A549 (cell line): ENCODE results near the gene SYCN. TPM values are rescaled to one million over a fixed set of nuclear protein-coding genes. Genes with fewer than 3 reads are reported as not detected.

Experiments
- ATAC-seq, 2 experiments: fragments of 200-7000 bp in 1 of 2; fragments of >200 bp in 1 of 2; cut with Nextera tagmentation in 1 of 2; cut with Tn5 transposase in 1 of 2; 3 replicates each; pipeline versions ENCODE4 v1.8.0 to v1.9.1; 2018 to 2020; ENCODE audit warnings: mild to moderate bottlenecking in 1 of 2, moderate library complexity in 1 of 2
- CTCF ChIA-PET: fragments of 300-600 bp; sonication (Branson Sonifier 250); formaldehyde crosslinking; extraction: SDS; loops from one replicate; lab custom pipeline; 2021; ENCODE audit warnings: antibody characterized with exemption, inconsistent platforms; lab: Yijun Ruan, JAX
- POLR2A ChIA-PET: fragments of 350-600 bp; formaldehyde crosslinking; extraction: SDS; loops from one replicate; lab custom pipeline; 2021; ENCODE audit warnings: antibody characterized with exemption, inconsistent platforms; lab: Yijun Ruan, JAX
- DNase-seq, 2 experiments: peaks; one replicate each; pipeline versions ENCODE4 v3.0.0 to v3.0.0-alpha.2; 2011 to 2016; ENCODE audit warnings: low read depth in 1 of 2, low spot score in 1 of 2
- FAIRE-seq: peaks from 2 replicates; lab custom pipeline; 2011; peaks lifted over from hg19 to GRCh38; lab: Jason Lieb, UNC
- H3K27ac ChIP-seq, 2 experiments: fragments of >200 bp; sonication (Bioruptor Twin); formaldehyde crosslinking; 3 replicates each; pipeline ENCODE4 v1.5.1; 2016 to 2017
- H3K4me1 ChIP-seq: fragments of >200 bp; sonication (Bioruptor Twin); formaldehyde crosslinking; 3 replicates; pipeline ENCODE4 v1.6.1; 2016
- H3K4me2 ChIP-seq: fragments of >200 bp; sonication (Bioruptor Twin); formaldehyde crosslinking; 3 replicates; pipeline ENCODE4 v1.6.1; 2016
- H3K4me3 ChIP-seq: fragments of >200 bp; sonication (Bioruptor Twin); formaldehyde crosslinking; 3 replicates; pipeline ENCODE4 v1.5.1; 2016
- H3K9me3 ChIP-seq: fragments of >200 bp; sonication (Bioruptor Twin); formaldehyde crosslinking; 3 replicates; pipeline ENCODE4 v1.6.1; 2016
- CHD2 ChIP-seq: fragments of 150-350 bp; IDR thresholded peaks from 2 replicates; pipeline ENCODE4 v1.6.1; 2014; ENCODE audit warnings: low read length; ENCODE audit not compliant: partially characterized antibody
- CHD4 ChIP-seq: fragments of 200-600 bp; sonication (generic); IDR thresholded peaks from 2 replicates; pipeline ENCODE4 v1.6.1; 2016; ENCODE audit warnings: antibody characterized with exemption, mild to moderate bottlenecking, borderline replicate concordance
- EHF ChIP-seq: fragments of 250-450 bp; sonication (Bioruptor Pico); IDR thresholded peaks from 2 replicates; pipeline ENCODE4 v1.5.0; 2020; ENCODE audit warnings: mild to moderate bottlenecking
- EHMT2 ChIP-seq: fragments of 200-600 bp; sonication (generic); IDR thresholded peaks from 2 replicates; pipeline ENCODE4 v1.6.1; 2016; ENCODE audit warnings: antibody characterized with exemption, low read depth, mild to moderate bottlenecking, moderate library complexity
- ESRRA ChIP-seq: fragments of 150-350 bp; IDR thresholded peaks from 2 replicates; pipeline ENCODE4 v1.6.1; 2014; ENCODE audit warnings: mild to moderate bottlenecking, low read length, borderline replicate concordance
- FOXS1 ChIP-seq: fragments of 250-450 bp; sonication (Bioruptor Pico); IDR thresholded peaks from 2 replicates; pipeline ENCODE4 v1.5.0; 2020; ENCODE audit warnings: mild to moderate bottlenecking, moderate library complexity
- HDAC2 ChIP-seq: fragments of 200-600 bp; sonication (generic); IDR thresholded peaks from 2 replicates; pipeline ENCODE4 v1.6.1; 2016
- HEYL ChIP-seq: fragments of 250-450 bp; sonication (Bioruptor Pico); IDR thresholded peaks from 2 replicates; pipeline ENCODE4 v1.8.0; 2021; ENCODE audit warnings: mild to moderate bottlenecking, moderate library complexity
- HOXA7 ChIP-seq: fragments of 250-450 bp; sonication (Bioruptor Pico); IDR thresholded peaks from 2 replicates; pipeline ENCODE4 v1.5.0; 2020; ENCODE audit warnings: mild to moderate bottlenecking, moderate library complexity
- JUN ChIP-seq, 2 experiments: fragments of >200 bp; sonication (Bioruptor Twin); formaldehyde crosslinking; IDR thresholded peaks; 2 replicates in 1 of 2; 3 replicates in 1 of 2; pipeline ENCODE4 v1.6.1; 2016 to 2017
- MAZ ChIP-seq: fragments of 150-350 bp; IDR thresholded peaks from 2 replicates; pipeline ENCODE4 v1.6.1; 2014; ENCODE audit warnings: antibody characterized with exemption, low read depth, low read length, borderline replicate concordance
- POLR2AphosphoS2 ChIP-seq: conservative IDR thresholded peaks from 2 replicates; pipeline ENCODE4 v1.6.1; 2012; ENCODE audit warnings: low read length, improper control_type of control experiment, inconsistent platforms
- RNF2 ChIP-seq: fragments of 200-600 bp; sonication (generic); IDR thresholded peaks from 2 replicates; pipeline ENCODE4 v1.6.1; 2016; ENCODE audit warnings: low read depth, mild to moderate bottlenecking, antibody characterized with exemption, moderate library complexity, borderline replicate concordance
- SMC3 ChIP-seq: fragments of >200 bp; sonication (Bioruptor Twin); formaldehyde crosslinking; IDR thresholded peaks from 3 replicates; pipeline ENCODE4 v1.6.1; 2018; ENCODE audit warnings: inconsistent platforms
- TP53 ChIP-seq: fragments of 250-450 bp; sonication (Bioruptor Pico); IDR thresholded peaks from 2 replicates; pipeline ENCODE4 v1.5.0; 2021; ENCODE audit warnings: mild to moderate bottlenecking, moderate library complexity
- ZC3H11A ChIP-seq: fragments of 450-650 bp; IDR thresholded peaks from 2 replicates; pipeline ENCODE4 v1.6.1; 2014; ENCODE audit warnings: antibody characterized with exemption, mild to moderate bottlenecking
- ZSCAN20 ChIP-seq: fragments of 250-450 bp; sonication (Bioruptor Pico); IDR thresholded peaks from 2 replicates; pipeline ENCODE4 v1.8.0; 2022; ENCODE audit warnings: mild to moderate bottlenecking, moderate library complexity
- WGBS: methylation state at CpG from one replicate; pipeline ENCODE4 v1.1.6; 2017; ENCODE audit errors: missing lambda C conversion rate; 5-methylcytosine and 5-hydroxymethylcytosine counted together
- polyA plus RNA-seq, 4 experiments: library from polyadenylated mRNA; depleted of rRNA in 3 of 4; stranded (reverse); fragments of >200 nt; fragmentation: RNase III in 1 of 4; extraction: RNeasy Plus Mini Kit Qiagen cat#74134 plus additional on column Dnase treatment in 1 of 4; gene quantifications; 2 replicates in 3 of 4; 3 replicates in 1 of 4; pipeline ENCODE4 v1.2.3, GENCODE V29; 2011 to 2017
- TF ChIP-seq, protein P1 (sequence below): IDR thresholded peaks from 2 replicates; pipeline ENCODE4 v1.6.1; 2012
- TF ChIP-seq, protein P2 (sequence below): fragments of >200 bp; sonication (Bioruptor Twin); formaldehyde crosslinking; IDR thresholded peaks from 3 replicates; pipeline ENCODE4 v1.6.1; 2016
- TF ChIP-seq, protein P3 (sequence below): fragments of 150-350 bp; IDR thresholded peaks from 2 replicates; pipeline ENCODE4 v1.6.1; 2014; ENCODE audit warnings: low read depth, mild to moderate bottlenecking, low read length
- TF ChIP-seq, protein P4 (sequence below): IDR thresholded peaks from 2 replicates; pipeline ENCODE4 v1.6.1; 2012; ENCODE audit warnings: low read depth, borderline replicate concordance

The SYCN gene
- polyA plus RNA-seq, 2 of the 4 experiments (the other 2 are of a cell fraction), result not detected

DNA sequence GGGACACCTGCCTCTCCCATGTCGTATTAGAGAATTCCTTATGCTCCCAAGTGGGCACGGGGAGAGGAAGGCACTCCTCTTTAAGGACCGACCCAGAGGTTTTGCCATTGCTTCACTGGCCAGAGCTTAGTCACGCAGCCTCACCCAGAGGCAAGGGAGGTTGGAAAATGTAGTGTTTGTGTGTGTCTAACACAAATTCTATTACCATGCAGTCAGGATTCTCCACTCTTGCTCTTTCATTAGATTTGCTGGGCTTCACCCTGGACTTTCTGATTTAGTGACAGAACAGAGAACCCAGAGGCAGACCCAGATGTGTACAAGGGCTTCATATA, 21.9 kb downstream of the SYCN start:
- peak overlapping the region in 1 of 2 experiments; percentile 9; a peak in 2 of 6 replicates for H3K27ac ChIP-seq
- H3K4me2 ChIP-seq, result no peak overlapping the region
- H3K9me3 ChIP-seq, result no peaks in the 10 kb centered on the region
- 71% methylated on average over 4 of the region's 4 CpGs for WGBS
- no peak overlapping the region for H3K4me3 ChIP-seq
- H3K4me1 ChIP-seq, result no peaks in the 10 kb centered on the region
- peak; percentile 6 to 20; a peak in 4 of 6 replicates for ATAC-seq
- no peak for DNase-seq
- POLR2A ChIA-PET, result no interaction called here
- TF ChIP-seq POLR2AphosphoS2 (0 out of 2 replicates have a peak, but pooled peaks have one; percentile 18), RNF2 (no peak), EHF (no peak)
- TF ChIP-seq, protein P1, sequence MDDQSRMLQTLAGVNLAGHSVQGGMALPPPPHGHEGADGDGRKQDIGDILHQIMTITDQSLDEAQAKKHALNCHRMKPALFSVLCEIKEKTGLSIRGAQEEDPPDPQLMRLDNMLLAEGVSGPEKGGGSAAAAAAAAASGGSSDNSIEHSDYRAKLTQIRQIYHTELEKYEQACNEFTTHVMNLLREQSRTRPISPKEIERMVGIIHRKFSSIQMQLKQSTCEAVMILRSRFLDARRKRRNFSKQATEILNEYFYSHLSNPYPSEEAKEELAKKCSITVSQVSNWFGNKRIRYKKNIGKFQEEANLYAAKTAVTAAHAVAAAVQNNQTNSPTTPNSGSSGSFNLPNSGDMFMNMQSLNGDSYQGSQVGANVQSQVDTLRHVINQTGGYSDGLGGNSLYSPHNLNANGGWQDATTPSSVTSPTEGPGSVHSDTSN, result peak; percentile 69; the same call in 1 of the 2 replicates
- TF ChIP-seq, all 56 proteins: peak for 2
- CTCF ChIA-PET, result interaction anchor here (0.6 to 6.5 kb wide), 16 partner anchors 11 to 295 kb away, joined by 3 to 36 read pairs (median 4); partner anchors contain the start of gene FBXO17
- FAIRE-seq, result peak; percentile 23

DNA sequence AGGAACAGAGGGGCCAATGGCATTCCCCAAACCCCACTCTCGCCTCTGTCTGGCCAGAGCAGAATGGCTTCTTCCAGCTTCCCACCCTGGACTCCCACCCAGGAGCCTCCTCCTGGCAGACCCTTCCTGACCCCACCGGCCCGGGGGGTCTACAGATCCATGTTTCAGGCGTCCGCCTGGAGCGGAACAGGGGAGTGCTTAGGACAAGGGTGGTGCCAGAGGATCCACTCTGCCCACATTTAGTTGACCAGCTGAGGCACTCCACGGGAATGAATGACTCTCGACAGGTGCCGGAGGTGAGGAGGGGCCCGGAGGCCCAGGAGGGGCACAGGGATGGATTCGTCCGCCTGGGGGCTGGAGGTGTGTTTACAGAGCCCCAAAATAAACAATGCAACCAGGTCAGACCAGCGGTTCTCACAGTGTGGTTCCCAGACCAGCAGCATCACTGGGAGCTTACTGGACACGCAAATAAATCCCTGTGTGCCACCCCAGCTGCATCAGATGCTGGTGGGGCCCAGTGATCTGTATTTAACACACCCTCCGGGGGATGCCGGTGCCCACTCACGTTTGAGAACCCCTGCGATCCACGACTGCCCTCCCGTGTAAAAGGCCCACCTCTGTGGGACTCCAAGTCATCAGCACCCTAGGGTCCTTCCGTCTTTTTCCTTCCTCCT, 22.4 kb downstream of the SYCN start:
- POLR2A ChIA-PET, result interaction anchor here (0.6 kb wide), 1 partner anchor 220 kb away, joined by 3 read pairs; no protein-coding TSS in a partner anchor
- WGBS, result 75% methylated on average over 21 of the region's 21 CpGs

DNA sequence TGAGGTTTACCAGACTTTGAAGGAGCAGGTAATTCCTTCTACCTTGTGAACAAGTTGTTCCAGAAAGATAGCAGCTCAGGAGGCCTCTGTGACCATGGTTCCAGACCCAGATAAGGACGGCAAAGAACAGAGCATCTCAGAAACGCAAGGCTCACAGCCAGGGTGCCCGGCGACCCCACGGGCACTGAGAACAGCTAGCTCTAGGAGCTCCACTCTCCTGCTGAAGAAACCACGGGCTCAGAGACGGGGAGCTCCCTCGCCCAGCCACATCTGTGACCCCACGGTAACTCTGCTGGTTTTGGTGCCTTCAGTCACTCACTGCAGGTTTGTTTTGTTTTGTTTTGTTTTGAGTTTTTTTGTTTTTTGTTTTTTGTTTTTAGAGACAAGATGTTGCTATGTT, 23.3 kb downstream of the SYCN start:
- TF ChIP-seq, protein P2, sequence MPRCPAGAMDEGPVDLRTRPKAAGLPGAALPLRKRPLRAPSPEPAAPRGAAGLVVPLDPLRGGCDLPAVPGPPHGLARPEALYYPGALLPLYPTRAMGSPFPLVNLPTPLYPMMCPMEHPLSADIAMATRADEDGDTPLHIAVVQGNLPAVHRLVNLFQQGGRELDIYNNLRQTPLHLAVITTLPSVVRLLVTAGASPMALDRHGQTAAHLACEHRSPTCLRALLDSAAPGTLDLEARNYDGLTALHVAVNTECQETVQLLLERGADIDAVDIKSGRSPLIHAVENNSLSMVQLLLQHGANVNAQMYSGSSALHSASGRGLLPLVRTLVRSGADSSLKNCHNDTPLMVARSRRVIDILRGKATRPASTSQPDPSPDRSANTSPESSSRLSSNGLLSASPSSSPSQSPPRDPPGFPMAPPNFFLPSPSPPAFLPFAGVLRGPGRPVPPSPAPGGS, result no peak
- TF ChIP-seq SMC3, result no peak
- TF ChIP-seq ZSCAN20, result no peak
- TF ChIP-seq ESRRA, result no peak
- TF ChIP-seq, protein P3, sequence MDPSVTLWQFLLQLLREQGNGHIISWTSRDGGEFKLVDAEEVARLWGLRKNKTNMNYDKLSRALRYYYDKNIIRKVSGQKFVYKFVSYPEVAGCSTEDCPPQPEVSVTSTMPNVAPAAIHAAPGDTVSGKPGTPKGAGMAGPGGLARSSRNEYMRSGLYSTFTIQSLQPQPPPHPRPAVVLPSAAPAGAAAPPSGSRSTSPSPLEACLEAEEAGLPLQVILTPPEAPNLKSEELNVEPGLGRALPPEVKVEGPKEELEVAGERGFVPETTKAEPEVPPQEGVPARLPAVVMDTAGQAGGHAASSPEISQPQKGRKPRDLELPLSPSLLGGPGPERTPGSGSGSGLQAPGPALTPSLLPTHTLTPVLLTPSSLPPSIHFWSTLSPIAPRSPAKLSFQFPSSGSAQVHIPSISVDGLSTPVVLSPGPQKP, result no peak
- no peak for TF ChIP-seq EHMT2
- TF ChIP-seq HEYL (CRISPR knock-in tag), result no peak
- TF ChIP-seq TP53 (CRISPR knock-in tag), result no peak
- TF ChIP-seq POLR2AphosphoS2, result no peak
- no peak for TF ChIP-seq CHD4
- no peak for TF ChIP-seq FOXS1 (CRISPR knock-in tag)
- TF ChIP-seq, protein P4, sequence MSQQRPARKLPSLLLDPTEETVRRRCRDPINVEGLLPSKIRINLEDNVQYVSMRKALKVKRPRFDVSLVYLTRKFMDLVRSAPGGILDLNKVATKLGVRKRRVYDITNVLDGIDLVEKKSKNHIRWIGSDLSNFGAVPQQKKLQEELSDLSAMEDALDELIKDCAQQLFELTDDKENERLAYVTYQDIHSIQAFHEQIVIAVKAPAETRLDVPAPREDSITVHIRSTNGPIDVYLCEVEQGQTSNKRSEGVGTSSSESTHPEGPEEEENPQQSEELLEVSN, result no peak
- TF ChIP-seq HDAC2, result no peak
- no peak for TF ChIP-seq MAZ
- TF ChIP-seq HOXA7 (CRISPR knock-in tag), result no peak; the same call in 1 of the 2 replicates
- ATAC-seq, result no peak
- H3K27ac ChIP-seq, result no peak overlapping the region
- POLR2A ChIA-PET, result interaction anchor here (0.5 to 0.6 kb wide), 2 partner anchors 219 to 528 kb away, joined by 3 read pairs; no protein-coding TSS in a partner anchor
- 93% methylated on average over 9 of the region's 9 CpGs for WGBS
- H3K4me1 ChIP-seq, result no peaks in the 10 kb centered on the region
- no peak for FAIRE-seq
- CTCF ChIA-PET, result interaction anchor here (0.7 to 6.5 kb wide), 11 partner anchors 9 to 219 kb away, joined by 3 to 36 read pairs (median 6); partner anchors contain the start of gene FBXO17
- H3K4me3 ChIP-seq, result no peak overlapping the region
- DNase-seq, result no peak
- no peaks in the 10 kb centered on the region for H3K9me3 ChIP-seq
- no peak overlapping the region for H3K4me2 ChIP-seq

More for the DNA sequence above, 22.4 kb downstream of the SYCN start:
- peak overlapping the region in 1 of 2 experiments; percentile 9; a peak in 2 of 6 replicates for H3K27ac ChIP-seq
- no peak for TF ChIP-seq ZC3H11A
- no peak for TF ChIP-seq CHD2
- TF ChIP-seq JUN (IDR thresholded peaks at IDR 0.05), result peak in 1 of 2 experiments; percentile 10; a peak in 2 of 5 replicates
- 0 out of 2 replicates have a peak, but pooled peaks have one; percentile 58 for TF ChIP-seq POLR2AphosphoS2
- TF ChIP-seq, all 56 proteins: peak for 2
- no peak overlapping the region for H3K4me2 ChIP-seq
- FAIRE-seq, result no peak
- ATAC-seq, result peak; percentile 8 to 10; a peak in 4 of 6 replicates
- H3K4me3 ChIP-seq, result no peak overlapping the region
- DNase-seq, result no peak
- no peaks in the 10 kb centered on the region for H3K9me3 ChIP-seq
- CTCF ChIA-PET, result interaction anchor here (0.6 to 6.5 kb wide), 15 partner anchors 10 to 295 kb away, joined by 3 to 36 read pairs (median 5); partner anchors contain the start of gene FBXO17
- H3K4me1 ChIP-seq, result no peaks in the 10 kb centered on the region
